ENCODE results near the gene ADORA1. TPM values are rescaled to one million over a fixed set of nuclear protein-coding genes. Genes with fewer than 3 reads are reported as not detected.

The ADORA1 gene
- total RNA-seq, 1 donor from 2014 or later, result 0.21 TPM

GRCh38 chr1:203166192-203166940, 38.8 kb downstream of the ADORA1 start:
- no peaks in the 10 kb centered on the region for H3K36me3 Mint-ChIP-seq (ENCODE audit: unreplicated experiment)
- H3K27ac Mint-ChIP-seq (ENCODE audit: unreplicated experiment), result no peak overlapping the region
- DNase-seq (ENCODE audit: extremely low spot score, unreplicated experiment), result no peak
- no peaks in the 10 kb centered on the region for H3K4me1 Mint-ChIP-seq (ENCODE audit: unreplicated experiment)
- no peak overlapping the region for H3K4me3 Mint-ChIP-seq (ENCODE audit: unreplicated experiment)
- no peak for TF ChIP-seq CTCF (IDR thresholded peaks at IDR 0.05)
- no peaks in the 10 kb centered on the region for H3K9me3 Mint-ChIP-seq (ENCODE audit: unreplicated experiment)
- H3K27me3 Mint-ChIP-seq (ENCODE audit: unreplicated experiment), result peaks cover 27% of the 10 kb centered on the region

DNA sequence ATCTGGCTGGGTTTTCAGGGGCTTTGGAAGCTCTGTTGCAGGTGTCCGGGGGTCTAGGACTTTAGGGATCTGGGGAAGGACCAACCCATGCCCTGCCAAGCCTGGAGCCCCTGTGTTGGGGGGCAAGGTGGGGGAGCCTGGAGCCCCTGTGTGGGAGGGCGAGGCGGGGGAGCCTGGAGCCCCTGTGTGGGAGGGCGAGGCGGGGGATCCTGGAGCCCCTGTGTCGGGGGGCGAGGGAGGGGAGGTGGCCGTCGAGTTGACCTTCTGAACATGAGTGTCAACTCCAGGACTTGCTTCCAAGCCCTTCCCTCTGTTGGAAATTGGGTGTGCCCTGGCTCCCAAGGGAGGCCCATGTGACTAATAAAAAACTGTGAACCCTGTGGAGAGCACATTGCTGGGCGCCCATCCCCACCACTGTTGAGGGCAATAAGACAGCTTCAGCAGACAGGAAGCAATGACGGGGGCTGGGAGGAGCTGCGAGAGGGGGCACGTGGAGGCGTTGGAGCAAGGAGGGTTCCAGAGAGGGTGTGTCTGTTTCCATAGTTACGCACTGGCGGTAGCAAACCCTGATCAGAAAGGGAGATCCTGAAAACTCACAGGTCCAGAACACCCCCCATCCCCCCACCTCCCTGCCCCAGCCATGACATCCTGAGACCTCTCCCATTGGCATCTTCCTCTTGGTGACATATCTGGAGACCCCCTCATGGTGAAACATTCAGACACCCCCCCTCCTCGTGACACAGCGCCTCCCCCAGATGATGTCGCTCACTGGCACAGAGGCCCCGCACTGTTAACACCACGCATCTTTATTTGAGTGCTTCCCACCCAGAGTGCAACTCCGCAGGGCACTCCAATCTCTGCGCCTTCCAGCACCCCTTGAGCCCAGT, 39.7 kb downstream of the ADORA1 start:
- Mint-ChIP-seq H3K4me1 (ENCODE audit: unreplicated experiment) (no peaks in the 10 kb centered on the region), H3K36me3 (ENCODE audit: unreplicated experiment) (no peaks in the 10 kb centered on the region), H3K9me3 (ENCODE audit: unreplicated experiment) (no peaks in the 10 kb centered on the region), H3K4me3 (ENCODE audit: unreplicated experiment) (no peak overlapping the region), H3K27ac (ENCODE audit: unreplicated experiment) (no peak overlapping the region), H3K27me3 (ENCODE audit: unreplicated experiment) (peaks cover 24% of the 10 kb centered on the region)
- no peak for TF ChIP-seq CTCF (IDR thresholded peaks at IDR 0.05)
- no peak for DNase-seq (ENCODE audit: extremely low spot score, unreplicated experiment)

DNA sequence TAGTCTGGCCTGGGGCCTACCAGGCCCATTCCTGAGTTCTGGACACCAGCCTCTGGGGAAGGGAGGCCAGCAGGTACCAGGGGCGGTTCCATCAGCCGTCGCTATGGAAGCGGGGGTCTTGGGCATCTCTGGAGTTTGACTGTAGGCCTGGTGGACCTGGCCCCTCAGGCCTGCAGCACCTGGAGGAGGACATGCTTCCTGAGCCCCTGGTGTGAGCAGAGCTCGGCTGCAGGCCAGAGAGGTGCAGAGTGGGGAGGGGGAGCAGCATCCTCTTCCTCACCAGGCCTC, 40.3 kb downstream of the ADORA1 start:
- Mint-ChIP-seq H3K27me3 (ENCODE audit: unreplicated experiment) (peaks cover 20% of the 10 kb centered on the region), H3K4me1 (ENCODE audit: unreplicated experiment) (no peaks in the 10 kb centered on the region)
- DNase-seq (ENCODE audit: extremely low spot score, unreplicated experiment), result no peak

DNA sequence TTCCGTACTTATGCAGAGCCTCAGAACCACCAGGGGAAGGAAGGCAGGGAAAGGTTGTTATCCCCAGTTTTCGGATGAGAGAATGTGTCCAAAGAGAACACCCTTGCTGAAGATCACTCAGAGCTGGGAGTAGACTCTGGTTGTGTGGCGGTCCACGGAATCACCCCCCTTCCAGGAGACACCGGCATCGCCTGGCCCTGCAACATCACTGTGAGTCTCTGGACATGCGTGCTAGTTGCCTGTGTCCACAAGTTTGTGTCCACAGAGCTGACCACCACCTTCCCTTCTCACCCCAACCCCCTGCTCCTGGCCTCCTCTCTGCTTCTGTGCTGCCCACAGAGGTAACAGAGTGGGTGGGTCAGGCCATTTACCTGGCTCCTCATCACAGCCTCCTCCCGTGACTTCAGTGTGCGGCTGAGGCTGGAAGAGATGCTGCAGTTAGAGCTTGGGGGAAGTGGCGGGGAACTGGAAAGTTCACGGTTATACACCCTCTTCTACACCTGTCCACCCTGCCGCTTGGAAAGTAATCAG, 40.8 kb downstream of the ADORA1 start:
- Mint-ChIP-seq H3K36me3 (ENCODE audit: unreplicated experiment) (no peaks in the 10 kb centered on the region), H3K27ac (ENCODE audit: unreplicated experiment) (no peak overlapping the region), H3K9me3 (ENCODE audit: unreplicated experiment) (no peaks in the 10 kb centered on the region), H3K27me3 (ENCODE audit: unreplicated experiment) (peaks cover 16% of the 10 kb centered on the region), H3K4me3 (ENCODE audit: unreplicated experiment) (no peak overlapping the region), H3K4me1 (ENCODE audit: unreplicated experiment) (no peaks in the 10 kb centered on the region)
- no peak for DNase-seq (ENCODE audit: extremely low spot score, unreplicated experiment)
- TF ChIP-seq CTCF (IDR thresholded peaks at IDR 0.05), result no peak

More for the DNA sequence above, 40.3 kb downstream of the ADORA1 start:
- no peak for TF ChIP-seq CTCF (IDR thresholded peaks at IDR 0.05)
- H3K9me3 Mint-ChIP-seq (ENCODE audit: unreplicated experiment), result no peaks in the 10 kb centered on the region
- no peaks in the 10 kb centered on the region for H3K36me3 Mint-ChIP-seq (ENCODE audit: unreplicated experiment)
- H3K27ac Mint-ChIP-seq (ENCODE audit: unreplicated experiment), result no peak overlapping the region
- H3K4me3 Mint-ChIP-seq (ENCODE audit: unreplicated experiment), result no peak overlapping the region

- no peaks in the 10 kb centered on the region for H3K36me3 Mint-ChIP-seq (ENCODE audit: unreplicated experiment)
- no peak overlapping the region for H3K27ac Mint-ChIP-seq (ENCODE audit: unreplicated experiment)
- peaks cover 12% of the 10 kb centered on the region for H3K27me3 Mint-ChIP-seq (ENCODE audit: unreplicated experiment)
- no peaks in the 10 kb centered on the region for H3K9me3 Mint-ChIP-seq (ENCODE audit: unreplicated experiment)
- no peak overlapping the region for H3K4me3 Mint-ChIP-seq (ENCODE audit: unreplicated experiment)
- no peak for DNase-seq (ENCODE audit: extremely low spot score, unreplicated experiment)
- H3K4me1 Mint-ChIP-seq (ENCODE audit: unreplicated experiment), result no peaks in the 10 kb centered on the region
- TF ChIP-seq CTCF (IDR thresholded peaks at IDR 0.05), result no peak
Observed at GRCh38 chr1:203168991-203169390, 41.5 kb downstream of the ADORA1 start.
